Measurements from ENCODE around the gene RASSF8.

RASSF8 gene

DNA sequence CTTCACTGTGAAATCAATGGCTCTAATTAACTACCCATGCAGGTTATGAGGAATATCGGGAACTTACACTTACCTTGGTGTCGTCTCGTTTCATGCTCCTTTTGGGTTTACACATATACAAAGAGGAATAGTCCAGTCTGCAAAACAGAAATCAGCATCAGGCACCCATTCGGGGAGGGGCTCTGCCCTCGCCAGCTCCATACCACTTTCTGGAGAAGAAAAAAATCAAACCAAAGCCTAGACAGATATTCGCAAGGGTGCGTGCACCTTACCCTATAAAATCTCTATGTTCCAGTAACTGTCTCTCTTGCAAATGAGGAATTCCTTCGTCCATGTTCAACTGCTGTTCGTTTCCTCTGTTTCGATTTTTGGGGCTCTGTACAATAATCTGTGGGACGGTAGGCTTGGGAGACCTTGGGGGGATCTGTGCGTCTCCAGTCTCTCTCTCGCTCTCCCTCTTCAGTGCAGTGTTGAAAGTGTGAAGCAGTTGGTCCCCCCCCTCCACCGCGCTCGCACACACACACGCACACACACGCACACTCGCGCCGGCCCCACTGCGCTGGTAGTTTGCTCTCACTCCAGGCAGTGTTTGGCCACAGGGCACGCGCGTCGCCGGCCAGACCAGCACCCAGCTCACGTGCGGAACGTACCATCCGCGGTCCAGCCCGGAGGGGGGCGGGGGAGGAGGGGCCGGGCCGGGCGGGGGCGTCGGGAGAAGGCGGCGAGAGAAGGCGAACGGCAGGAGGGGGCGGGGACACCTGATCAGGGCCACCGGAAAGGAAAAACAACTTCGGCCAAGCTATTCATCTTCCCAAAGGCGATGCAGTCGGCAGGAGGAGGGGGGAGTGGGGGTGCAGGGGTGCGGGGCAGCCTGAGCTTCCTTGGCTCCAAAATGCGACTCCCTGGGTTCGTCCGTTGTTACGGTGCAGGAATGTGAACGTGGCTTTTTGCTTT lies 166.2 kb downstream of the RASSF8 start, which contains the start of gene BHLHE41:
Gene BHLHE41 (minus strand): TSS at position 592 of the 954 bp plus-strand sequence. CDS start 258 bp downstream, at position 334.
- TF ChIP-seq GATA1 (IDR thresholded peaks at IDR 0.05; ENCODE audit: low read depth, low read length) (no peak), POLR2A (IDR thresholded peaks at IDR 0.05; ENCODE audit: low read length) (no peak)
- no peak for DNase-seq

DNA sequence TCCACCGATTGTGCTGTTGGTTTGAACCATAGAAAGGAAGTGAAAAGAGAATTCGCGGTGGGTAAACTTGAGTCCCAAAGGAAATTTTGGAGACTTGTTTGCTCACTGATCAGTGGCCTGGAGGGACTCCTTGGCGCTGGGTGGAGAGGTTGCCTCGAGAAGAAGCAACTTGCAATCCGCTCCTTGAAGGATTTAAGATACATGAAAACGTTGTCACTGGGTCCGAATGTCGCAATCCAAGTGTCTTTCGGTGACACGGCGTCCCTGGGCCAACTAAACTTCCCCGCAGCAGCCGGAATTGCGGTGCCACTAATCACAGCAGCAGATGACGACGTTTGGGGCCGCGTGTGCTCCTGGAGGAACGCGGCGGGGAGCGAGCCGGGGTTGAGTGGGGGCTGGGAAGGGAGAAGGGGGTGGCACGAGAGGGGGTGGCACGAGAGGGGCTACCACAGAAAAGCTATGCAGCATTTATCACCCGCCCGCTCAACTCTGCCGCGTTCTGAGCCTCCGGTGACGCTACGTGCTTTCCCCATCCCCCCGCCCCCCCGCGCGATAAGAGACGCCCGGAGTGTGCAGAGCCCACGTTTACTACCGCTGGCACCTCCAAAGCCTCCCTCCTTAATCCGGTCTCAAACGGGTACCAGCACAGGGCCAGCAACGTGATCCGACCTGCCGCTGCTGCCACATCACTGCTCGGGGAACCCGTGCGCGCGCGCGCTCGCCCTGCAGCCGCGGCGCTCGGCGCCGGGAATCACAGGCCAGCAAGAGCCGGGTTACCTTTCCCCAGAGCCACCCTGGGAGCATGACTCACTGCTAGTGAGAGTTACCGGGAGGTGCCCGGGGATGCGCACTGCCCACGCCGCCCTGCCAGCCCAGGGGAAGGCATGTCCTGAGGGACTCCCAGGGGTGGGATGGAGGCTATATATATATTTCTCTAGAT lies 167.2 kb downstream of the RASSF8 start:
- TF ChIP-seq POLR2A (IDR thresholded peaks at IDR 0.05; ENCODE audit: low read length) (no peak), GATA1 (IDR thresholded peaks at IDR 0.05; ENCODE audit: low read depth, low read length) (no peak)
- peak; percentile 28 to 29 for DNase-seq

DNA sequence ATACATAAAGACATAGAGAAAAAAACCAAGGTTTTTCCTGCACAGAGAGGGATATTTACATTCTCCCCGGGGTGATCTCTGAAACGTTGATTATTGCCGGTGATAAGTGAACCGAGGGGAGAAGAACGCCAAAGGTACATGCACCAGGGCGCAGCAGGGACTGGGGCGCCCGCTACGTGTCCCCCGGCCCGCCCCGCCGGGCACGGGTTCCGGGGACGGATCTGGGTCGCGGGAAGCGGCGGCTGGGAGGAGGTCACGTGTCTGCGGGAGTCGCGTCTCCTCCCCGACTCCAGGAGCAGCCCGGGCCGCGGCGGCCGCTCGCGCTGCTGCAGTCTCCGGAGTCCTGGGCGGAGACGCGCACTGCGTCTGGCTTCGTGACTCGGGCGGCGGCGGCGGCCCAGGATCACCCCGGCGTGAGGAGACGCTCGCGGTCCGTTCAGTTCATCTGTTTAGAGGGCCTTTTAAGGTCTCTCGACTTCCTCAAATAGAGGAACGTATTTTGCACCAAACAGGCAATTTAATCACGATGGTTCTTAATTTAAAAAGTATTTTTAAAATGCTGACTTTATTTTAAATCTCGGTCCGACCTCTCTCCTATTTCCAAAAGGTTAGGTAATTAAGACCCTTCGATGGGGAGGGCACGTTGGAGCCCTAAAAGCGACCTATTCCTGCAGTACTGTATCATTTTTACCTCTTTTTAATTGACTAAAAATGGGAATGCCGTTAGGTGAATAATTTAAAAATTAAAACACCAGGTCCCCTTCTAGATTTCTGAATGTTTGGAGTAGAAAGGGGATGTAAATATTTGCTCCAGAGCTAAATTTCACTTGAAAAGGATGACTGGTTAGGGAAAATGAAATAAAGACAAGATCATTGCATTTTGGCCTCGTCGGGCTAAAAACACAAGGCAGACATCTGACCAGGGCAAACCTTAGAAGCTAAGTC lies 168.1 kb downstream of the RASSF8 start:
- DNase-seq = peak; percentile 42 to 49
- TF ChIP-seq GATA1 (IDR thresholded peaks at IDR 0.05; ENCODE audit: low read depth, low read length) (no peak), POLR2A (IDR thresholded peaks at IDR 0.05; ENCODE audit: low read length) (no peak)

DNA sequence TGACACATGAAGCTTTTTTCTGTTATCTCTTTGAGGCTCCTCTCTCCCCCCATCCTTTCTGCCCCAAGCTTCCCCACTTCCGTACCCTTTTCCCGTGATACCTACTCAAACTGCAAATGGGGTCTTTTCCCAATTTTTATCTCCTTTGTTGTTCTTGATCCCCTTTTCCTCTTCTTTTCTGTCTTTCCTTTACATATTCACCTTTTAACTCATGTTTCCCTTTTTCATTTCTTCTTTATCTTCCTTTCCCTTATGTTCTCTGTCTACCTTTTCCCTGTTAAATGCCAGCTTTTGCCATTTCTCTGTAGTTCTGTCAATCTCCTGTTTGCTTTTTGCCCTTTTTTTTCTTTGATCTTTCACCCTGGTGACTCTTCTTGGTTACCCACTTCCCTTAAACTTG lies 168.9 kb downstream of the RASSF8 start:
- no peak for DNase-seq
- TF ChIP-seq POLR2A (IDR thresholded peaks at IDR 0.05; ENCODE audit: low read length) (no peak), GATA1 (IDR thresholded peaks at IDR 0.05; ENCODE audit: low read depth, low read length) (no peak)

DNA sequence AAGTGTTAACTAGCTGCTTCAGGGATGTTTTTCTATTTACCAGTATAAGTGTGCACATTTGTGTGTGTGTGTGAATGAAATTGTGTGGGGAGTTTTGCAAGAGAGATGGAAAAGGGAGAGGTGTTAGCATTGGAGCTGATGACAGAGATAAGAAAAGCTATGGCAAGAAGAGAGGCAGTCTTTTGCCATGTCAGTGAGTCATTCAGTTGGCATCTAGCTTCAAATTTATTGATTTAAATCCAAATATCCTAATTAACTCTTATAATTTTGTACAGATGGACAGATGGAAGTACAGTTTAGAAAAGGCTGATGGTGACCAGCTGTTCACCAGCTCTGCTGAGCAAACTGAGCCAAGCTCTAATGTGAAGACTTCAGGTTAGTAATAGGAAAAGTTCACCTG lies 169.7 kb downstream of the RASSF8 start:
- TF ChIP-seq POLR2A (IDR thresholded peaks at IDR 0.05; ENCODE audit: low read length) (no peak), GATA1 (IDR thresholded peaks at IDR 0.05; ENCODE audit: low read depth, low read length) (no peak)

More for the DNA sequence above, 169.7 kb downstream of the RASSF8 start:
- DNase-seq = no peak

All from erythroblast (primary cell).